Ramos (cell line): Measurements from ENCODE around the gene ADCY9.

Experiments used
- in situ Hi-C: fragments of 300-500 bp; cut with MboI; formaldehyde crosslinking; loops from one replicate; pipeline ENCODE4 v1.14.3; 2022; ENCODE audit warnings: low sequenced_read_pairs; ENCODE audit not compliant: unreplicated experiment

Gene ADCY9

GRCh38 chr16:3986235-3986544 lies 130.1 kb downstream of the ADCY9 start:
- in situ Hi-C loops, result no loop called here

- in situ Hi-C loops, result no loop called here
These were observed 131.9 kb downstream of the ADCY9 start for GRCh38 chr16:3984111-3985060.

DNA sequence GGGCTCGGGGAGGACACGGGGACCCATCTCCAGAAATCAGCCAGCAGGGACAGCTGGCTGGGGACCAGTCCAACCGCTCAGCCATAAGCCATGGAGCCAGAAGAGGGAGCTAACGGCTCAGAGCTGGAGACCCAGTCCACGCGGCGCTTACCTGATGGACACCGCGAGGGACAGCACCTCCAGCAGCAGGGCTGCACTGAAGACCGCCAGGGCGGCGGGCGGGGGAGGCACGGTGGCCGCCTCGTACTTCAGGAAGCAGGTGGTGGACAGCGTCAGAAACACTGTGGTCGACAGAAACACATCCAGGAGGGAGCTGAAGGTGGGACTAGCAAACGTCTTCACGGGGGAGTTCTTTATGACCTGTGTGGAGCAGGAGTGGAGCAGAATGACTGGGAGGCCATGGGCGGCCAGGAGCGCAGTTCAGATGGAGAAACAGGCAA lies 133.1 kb downstream of the ADCY9 start:
- in situ Hi-C loops, result no loop called here

- in situ Hi-C loops, result no loop called here
These were observed 134.0 kb downstream of the ADCY9 start for GRCh38 chr16:3982216-3982615.

DNA sequence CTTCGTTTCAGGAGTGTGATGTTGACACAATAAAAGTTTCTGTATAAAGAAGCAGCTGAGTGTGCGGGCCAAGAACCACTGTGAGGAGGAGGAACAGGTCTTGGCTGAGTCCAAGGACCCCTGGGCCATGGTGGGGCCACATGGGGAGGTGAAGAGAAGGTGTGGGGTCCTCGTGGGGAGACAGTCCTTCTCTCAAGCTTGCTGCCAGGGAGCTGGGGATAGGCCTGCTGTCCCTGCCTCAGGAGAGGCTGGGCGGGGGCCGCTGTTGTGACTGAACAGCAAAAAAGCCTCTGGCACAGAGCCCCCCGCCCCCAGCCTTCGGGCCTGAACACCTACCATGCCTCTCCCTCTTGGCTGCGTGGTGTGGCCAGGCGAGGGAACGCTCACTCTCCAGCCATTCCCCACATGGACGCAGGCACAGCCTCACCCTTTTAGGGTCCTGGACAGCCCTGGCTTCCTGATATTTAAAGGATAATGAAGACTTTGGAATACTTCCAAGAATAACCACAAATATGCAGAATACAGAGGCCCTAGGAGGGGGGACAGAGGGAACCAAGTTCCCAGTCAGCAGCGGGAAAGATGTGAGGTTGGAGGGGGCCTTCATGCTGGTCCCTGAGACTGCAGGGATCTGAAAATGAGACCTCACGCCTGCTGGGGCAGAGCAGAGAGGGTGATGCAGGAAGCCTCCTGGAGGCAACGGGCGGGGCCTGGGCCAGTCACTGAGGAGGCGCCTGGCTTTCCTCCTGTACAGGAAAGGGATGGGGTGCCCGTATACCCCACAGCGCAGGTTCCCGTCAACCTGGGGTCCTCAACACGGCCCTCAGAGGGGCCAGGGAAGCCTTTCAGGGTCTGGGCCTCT lies 135.8 kb downstream of the ADCY9 start:
- in situ Hi-C loops, result no loop called here

- in situ Hi-C loops, result no loop called here
These were observed 136.7 kb downstream of the ADCY9 start for GRCh38 chr16:3979518-3979917.

GRCh38 chr16:3979070-3979469 lies 137.2 kb downstream of the ADCY9 start:
- in situ Hi-C loops, result no loop called here

- in situ Hi-C loops, result no loop called here
These were observed 138.9 kb downstream of the ADCY9 start for GRCh38 chr16:3977376-3977775.

GRCh38 chr16:3974751-3975150 lies 141.5 kb downstream of the ADCY9 start:
- in situ Hi-C loops, result no loop called here

- in situ Hi-C loops, result no loop called here
These were observed 144.5 kb downstream of the ADCY9 start for GRCh38 chr16:3971706-3972105.

- in situ Hi-C loops, result no loop called here
These were observed 145.0 kb downstream of the ADCY9 start for GRCh38 chr16:3971261-3971660.

DNA sequence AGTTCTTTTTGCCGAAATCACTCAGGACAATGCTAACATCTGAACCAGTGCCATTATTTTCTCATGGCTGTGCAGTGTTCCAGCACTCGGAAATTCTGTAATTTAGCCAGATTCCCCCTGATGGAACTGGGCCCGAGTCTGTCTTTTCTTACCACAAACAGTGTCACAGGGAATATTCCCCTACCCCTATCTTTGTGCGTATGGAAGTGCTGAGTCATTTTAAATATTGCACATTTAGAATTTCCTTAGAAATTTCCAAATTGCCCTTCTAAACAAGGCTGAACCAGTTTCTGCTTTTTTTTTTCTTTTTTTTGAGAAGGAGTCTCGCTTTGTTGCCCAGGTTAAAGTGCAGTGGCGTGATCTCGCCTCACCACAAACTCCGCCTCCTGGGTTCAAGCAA lies 147.7 kb downstream of the ADCY9 start:
- in situ Hi-C loops, result no loop called here

GRCh38 chr16:3966681-3967080 lies 149.6 kb downstream of the ADCY9 start:
- in situ Hi-C loops, result no loop called here

DNA sequence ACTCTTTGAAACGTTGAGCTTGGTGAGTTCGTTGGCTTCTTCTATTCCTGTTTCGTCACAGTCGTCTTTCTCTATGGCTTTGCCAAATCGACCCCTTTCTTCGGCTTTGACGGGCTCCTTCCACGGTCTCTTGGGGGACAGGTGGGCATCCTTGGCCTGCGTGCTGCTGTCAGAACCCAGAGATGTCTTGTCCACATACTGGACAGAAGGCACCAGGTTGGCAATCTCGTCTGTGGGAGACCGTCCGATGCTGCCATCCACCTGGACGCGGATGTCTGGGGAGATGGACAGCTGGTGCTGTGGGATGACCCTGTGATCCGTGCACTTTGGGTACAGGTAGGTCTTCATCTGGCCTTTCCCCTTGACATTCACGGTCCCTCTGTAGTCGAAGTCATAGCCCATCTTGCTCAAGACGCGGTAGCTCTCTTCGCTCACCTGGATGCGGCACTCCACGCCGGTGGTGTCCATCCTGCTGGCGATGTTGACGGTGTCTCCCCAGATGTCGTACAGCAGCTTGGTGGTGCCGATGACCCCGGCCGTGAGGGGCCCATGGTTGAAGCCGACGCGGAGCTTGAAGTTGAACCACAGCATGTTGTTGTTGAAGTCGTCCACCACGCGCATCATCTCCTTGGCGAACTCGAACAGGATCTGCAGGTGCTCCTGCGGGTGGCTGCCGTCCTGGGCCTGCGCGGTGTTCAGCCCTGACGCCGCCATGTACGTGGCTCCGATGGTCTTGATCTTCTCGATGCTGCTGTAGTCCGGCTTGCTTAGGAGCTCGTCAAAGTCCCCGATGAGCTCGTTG lies 150.3 kb downstream of the ADCY9 start:
- in situ Hi-C loops, result no loop called here

GRCh38 chr16:3965306-3965705 lies 150.9 kb downstream of the ADCY9 start:
- in situ Hi-C loops, result no loop called here

DNA sequence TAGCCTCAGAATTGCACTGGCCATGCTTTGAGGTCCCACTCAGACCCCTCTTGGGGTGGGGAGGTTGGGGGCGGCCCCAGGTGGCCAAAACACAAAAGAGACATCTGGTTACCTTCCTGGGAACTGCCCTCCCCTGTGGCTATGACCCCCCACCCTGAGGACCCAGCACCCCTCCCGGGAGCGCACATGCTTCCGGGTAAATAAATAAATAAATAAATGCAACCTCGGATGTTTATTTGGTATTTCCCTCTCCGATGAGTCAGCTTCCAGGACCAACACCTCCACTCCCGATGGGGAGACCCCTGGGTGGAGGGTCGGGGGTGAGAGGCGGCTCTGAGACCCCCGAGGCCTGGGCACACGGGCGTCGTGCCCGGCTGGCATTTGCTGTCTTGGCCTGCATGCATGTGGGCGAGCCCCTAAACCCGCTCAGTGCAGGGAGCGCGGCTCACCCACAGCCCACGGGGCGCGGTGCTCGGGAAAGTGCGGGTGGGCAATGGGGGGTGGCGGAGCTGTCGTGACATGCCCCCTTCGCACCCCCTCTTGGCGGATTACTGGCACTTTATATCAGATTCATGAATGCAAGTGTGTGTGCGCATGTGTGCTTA lies 151.5 kb downstream of the ADCY9 start:
- in situ Hi-C loops, result no loop called here

DNA sequence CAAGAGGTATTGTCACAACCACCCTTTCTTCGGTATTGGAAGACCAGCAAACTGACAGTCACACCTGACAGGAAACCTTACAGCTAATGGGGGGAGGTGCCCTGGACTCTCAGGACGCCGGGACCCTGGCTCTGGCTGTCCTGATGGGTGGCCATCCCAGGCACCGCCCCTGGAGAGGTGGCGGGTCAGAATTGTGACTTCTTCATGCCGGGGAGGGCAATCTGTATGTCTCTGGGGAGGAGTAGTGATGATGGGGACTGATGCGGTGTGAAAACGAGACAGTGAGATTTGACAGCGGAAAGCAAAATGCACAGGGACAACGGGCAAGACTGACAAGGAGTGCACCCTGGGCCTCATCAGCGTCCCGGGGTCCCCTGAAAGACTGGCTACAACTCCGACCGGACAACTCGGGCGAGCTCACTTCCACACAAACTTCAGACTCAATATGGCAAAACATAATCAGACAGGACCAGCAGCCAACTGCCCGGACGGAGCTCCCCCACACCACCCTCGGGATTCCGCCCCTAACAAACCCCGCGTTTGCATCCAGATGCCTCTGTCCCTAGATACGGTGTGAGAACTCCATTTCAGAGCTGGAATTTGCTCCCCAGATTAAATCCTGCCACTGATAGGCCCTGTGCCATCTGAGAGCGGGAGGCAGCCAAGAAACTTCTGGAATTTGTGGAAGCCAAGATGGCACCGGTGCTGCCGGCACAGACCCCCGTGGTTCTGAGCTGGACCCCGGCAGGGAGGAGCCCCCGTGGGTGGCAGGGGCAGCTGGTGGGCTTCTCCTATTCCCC lies 152.2 kb downstream of the ADCY9 start:
- in situ Hi-C loops, result no loop called here

DNA sequence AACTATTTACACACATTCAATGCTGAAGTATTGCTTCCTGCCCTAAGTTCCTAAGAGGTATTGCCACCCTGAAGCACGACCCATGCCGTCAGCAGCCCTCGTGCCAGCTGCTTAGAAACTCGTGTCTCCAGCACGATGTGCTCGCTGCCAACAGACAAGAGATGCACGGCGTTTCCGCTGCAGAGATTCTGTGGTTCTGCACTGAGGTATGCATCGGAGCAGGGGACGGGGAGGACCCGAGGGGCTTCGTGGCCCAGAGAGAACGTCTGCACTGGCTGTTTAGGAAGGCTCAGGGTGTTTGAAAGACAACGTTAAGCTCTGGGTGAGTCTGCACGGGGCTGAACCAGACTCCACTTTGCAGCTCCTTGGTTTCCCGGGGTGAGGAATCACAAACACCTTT lies 153.0 kb downstream of the ADCY9 start:
- in situ Hi-C loops, result no loop called here

DNA sequence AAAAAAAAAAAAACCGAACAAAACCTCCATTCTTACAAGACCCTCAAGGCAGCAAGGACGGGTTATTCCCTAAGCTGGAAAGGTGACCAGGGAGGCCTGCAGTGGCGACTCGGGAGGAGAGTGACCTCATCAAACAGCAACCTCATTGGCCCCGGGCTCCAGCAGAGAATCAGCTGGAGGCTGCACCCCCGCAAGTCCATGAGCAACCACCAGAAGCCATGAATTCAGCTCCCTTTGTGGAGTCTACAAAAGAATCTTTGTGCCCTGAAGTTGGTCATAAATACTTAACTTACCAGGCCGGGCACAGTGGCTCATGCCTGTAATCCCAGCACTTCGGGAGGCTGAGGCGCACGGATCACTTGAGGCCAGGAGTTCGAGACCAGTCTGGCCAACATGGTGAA lies 154.8 kb downstream of the ADCY9 start:
- in situ Hi-C loops, result no loop called here
